ENCODE results near the gene ANKRD35. TPM values are rescaled to one million over a fixed set of nuclear protein-coding genes. Genes with fewer than 3 reads are reported as not detected.

The ANKRD35 gene
- polyA plus RNA-seq, 1 of the 3 experiments (the other 2 are of a cell fraction): 0.08 TPM

DNA sequence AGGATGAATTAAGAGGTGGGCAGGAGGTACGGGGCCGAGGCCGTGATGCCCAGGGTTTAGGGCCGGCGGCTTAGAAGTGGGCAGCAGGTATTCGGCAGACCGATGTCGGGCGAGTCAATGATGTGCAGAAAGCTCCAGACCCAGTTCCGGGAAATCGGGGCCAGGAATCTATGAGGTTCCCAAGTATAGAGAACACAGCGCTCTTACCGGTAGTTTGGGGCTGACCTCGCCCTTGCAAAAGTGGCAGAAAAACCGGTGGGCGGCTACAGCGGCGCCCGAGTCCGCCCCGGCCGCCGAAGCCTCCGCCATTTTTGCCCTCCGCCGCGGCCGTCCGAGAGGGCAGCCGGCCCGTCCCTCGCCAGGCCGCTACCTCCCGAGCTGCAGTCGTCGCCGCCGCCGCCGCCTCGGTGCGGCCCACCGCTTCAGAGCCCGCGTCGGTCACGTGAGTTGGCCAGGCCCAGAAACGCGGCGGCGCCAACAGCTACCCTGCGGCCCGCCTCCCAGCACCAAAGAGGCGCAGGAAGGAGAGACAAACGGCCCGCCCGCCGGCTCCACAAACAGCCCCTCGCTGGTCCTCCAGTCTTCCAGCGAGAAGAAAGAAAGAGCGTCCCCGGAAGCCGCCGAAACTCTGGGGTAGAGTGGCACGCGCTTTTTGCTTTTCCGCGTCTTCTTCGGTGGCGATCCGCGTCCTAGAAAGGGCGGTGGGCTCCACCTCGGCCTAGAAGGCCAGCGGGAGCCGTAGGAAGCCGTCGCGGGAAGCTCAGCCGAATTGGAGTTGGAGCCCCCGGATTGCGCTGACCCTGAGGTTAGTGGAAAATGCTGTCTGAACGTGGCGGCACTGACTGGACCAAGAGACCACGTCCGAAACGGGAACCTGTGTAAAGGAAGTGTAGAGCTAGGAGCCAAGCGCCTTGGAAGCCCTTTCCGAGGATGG lies 61.8 kb downstream of the ANKRD35 start, which contains the start of the genes POLR3C and RNF115:
POLR3C (plus strand) TSS at position 636 of the 934 bp plus-strand sequence. CDS start 1,577 bp downstream, outside the sequence.
RNF115 (minus strand) TSS at position 531 of the 934 bp plus-strand sequence; CDS start at position 309, 222 bp downstream.
- H3K9ac ChIP-seq: peak within 1 kb of the TSS; percentile 87
- TF ChIP-seq FOXJ3 (CRISPR knock-in tag; IDR thresholded peaks at IDR 0.05) (no peak), MEF2A (IDR thresholded peaks at IDR 0.05; ENCODE audit: borderline replicate concordance, low read depth) (no peak), EZH2phosphoT487 (IDR thresholded peaks at IDR 0.05; ENCODE audit: borderline replicate concordance, low read depth) (no peak), CHD2 (IDR thresholded peaks at IDR 0.05; ENCODE audit: low read length, partially characterized antibody) (no peak), YY1 (IDR thresholded peaks at IDR 0.05; ENCODE audit: low read depth) (peak; percentile 72), POLR2AphosphoS5 (IDR thresholded peaks at IDR 0.05; ENCODE audit: low read depth, low read length) (peak; percentile 86), TEAD4 (IDR thresholded peaks at IDR 0.05; ENCODE audit: borderline replicate concordance, insufficient read depth) (0 out of 2 replicates have a peak, but pooled peaks have one; percentile 11), RFX5 (IDR thresholded peaks at IDR 0.05; ENCODE audit: low read length) (0 out of 2 replicates have a peak, but pooled peaks have one; percentile 40), RCOR1 (IDR thresholded peaks at IDR 0.05; ENCODE audit: low read length) (no peak), TCF12 (IDR thresholded peaks at IDR 0.05) (peak; percentile 38; the same call in 1 of the 2 replicates), GABPA (IDR thresholded peaks at IDR 0.05; ENCODE audit: low read depth) (peak; percentile 82), JUND (IDR thresholded peaks at IDR 0.05) (peak; percentile 24; the same call in 1 of the 2 replicates), SIN3A (IDR thresholded peaks at IDR 0.05; ENCODE audit: borderline replicate concordance, low read depth, low read length) (peak; percentile 90; the same call in 1 of the 2 replicates), NFIC (IDR thresholded peaks at IDR 0.05; ENCODE audit: borderline replicate concordance) (no peak; the same call in 1 of the 2 replicates), RAD21 (IDR thresholded peaks at IDR 0.05; ENCODE audit: low read length) (no peak), SMC3 (IDR thresholded peaks at IDR 0.05; ENCODE audit: low read depth, low read length) (peak; percentile 8; the same call in 1 of the 2 replicates), TAF1 (IDR thresholded peaks at IDR 0.05; ENCODE audit: borderline replicate concordance, low read depth, low read length) (peak; percentile 94), RXRA (IDR thresholded peaks at IDR 0.05; ENCODE audit: borderline replicate concordance, low read depth) (no peak), ELF1 (IDR thresholded peaks at IDR 0.05) (peak; percentile 84), GATA2 (CRISPR knock-in tag; IDR thresholded peaks at IDR 0.05) (no peak)
- TF ChIP-seq, protein P1, sequence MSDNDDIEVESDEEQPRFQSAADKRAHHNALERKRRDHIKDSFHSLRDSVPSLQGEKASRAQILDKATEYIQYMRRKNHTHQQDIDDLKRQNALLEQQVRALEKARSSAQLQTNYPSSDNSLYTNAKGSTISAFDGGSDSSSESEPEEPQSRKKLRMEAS (IDR thresholded peaks at IDR 0.05; ENCODE audit: low read depth): peak; percentile 90
- TF ChIP-seq, protein P2, sequence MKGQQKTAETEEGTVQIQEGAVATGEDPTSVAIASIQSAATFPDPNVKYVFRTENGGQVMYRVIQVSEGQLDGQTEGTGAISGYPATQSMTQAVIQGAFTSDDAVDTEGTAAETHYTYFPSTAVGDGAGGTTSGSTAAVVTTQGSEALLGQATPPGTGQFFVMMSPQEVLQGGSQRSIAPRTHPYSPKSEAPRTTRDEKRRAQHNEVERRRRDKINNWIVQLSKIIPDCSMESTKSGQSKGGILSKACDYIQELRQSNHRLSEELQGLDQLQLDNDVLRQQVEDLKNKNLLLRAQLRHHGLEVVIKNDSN (IDR thresholded peaks at IDR 0.05; ENCODE audit: borderline replicate concordance, low read depth): peak; percentile 91
- TF ChIP-seq, protein P3, sequence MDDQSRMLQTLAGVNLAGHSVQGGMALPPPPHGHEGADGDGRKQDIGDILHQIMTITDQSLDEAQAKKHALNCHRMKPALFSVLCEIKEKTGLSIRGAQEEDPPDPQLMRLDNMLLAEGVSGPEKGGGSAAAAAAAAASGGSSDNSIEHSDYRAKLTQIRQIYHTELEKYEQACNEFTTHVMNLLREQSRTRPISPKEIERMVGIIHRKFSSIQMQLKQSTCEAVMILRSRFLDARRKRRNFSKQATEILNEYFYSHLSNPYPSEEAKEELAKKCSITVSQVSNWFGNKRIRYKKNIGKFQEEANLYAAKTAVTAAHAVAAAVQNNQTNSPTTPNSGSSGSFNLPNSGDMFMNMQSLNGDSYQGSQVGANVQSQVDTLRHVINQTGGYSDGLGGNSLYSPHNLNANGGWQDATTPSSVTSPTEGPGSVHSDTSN (IDR thresholded peaks at IDR 0.05): no peak
- TF ChIP-seq, protein P4, sequence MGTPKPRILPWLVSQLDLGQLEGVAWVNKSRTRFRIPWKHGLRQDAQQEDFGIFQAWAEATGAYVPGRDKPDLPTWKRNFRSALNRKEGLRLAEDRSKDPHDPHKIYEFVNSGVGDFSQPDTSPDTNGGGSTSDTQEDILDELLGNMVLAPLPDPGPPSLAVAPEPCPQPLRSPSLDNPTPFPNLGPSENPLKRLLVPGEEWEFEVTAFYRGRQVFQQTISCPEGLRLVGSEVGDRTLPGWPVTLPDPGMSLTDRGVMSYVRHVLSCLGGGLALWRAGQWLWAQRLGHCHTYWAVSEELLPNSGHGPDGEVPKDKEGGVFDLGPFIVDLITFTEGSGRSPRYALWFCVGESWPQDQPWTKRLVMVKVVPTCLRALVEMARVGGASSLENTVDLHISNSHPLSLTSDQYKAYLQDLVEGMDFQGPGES (IDR thresholded peaks at IDR 0.05; ENCODE audit: low read depth, low read length): no peak
- TF ChIP-seq, protein P5, sequence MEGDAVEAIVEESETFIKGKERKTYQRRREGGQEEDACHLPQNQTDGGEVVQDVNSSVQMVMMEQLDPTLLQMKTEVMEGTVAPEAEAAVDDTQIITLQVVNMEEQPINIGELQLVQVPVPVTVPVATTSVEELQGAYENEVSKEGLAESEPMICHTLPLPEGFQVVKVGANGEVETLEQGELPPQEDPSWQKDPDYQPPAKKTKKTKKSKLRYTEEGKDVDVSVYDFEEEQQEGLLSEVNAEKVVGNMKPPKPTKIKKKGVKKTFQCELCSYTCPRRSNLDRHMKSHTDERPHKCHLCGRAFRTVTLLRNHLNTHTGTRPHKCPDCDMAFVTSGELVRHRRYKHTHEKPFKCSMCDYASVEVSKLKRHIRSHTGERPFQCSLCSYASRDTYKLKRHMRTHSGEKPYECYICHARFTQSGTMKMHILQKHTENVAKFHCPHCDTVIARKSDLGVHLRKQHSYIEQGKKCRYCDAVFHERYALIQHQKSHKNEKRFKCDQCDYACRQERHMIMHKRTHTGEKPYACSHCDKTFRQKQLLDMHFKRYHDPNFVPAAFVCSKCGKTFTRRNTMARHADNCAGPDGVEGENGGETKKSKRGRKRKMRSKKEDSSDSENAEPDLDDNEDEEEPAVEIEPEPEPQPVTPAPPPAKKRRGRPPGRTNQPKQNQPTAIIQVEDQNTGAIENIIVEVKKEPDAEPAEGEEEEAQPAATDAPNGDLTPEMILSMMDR (IDR thresholded peaks at IDR 0.05): no peak
- TF ChIP-seq, protein P6, sequence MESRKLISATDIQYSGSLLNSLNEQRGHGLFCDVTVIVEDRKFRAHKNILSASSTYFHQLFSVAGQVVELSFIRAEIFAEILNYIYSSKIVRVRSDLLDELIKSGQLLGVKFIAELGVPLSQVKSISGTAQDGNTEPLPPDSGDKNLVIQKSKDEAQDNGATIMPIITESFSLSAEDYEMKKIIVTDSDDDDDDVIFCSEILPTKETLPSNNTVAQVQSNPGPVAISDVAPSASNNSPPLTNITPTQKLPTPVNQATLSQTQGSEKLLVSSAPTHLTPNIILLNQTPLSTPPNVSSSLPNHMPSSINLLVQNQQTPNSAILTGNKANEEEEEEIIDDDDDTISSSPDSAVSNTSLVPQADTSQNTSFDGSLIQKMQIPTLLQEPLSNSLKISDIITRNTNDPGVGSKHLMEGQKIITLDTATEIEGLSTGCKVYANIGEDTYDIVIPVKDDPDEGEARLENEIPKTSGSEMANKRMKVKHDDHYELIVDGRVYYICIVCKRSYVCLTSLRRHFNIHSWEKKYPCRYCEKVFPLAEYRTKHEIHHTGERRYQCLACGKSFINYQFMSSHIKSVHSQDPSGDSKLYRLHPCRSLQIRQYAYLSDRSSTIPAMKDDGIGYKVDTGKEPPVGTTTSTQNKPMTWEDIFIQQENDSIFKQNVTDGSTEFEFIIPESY (IDR thresholded peaks at IDR 0.05; ENCODE audit: borderline replicate concordance, low read depth): peak; percentile 78; the same call in 1 of the 2 replicates

More for the DNA sequence above, 61.8 kb downstream of the ANKRD35 start, which contains the start of the genes POLR3C and RNF115:
- no peaks in the 10 kb centered on the region for H3K27me3 ChIP-seq (ENCODE audit: insufficient read depth)
- no peaks in the 10 kb centered on the region for H4K20me1 ChIP-seq (ENCODE audit: insufficient read depth)
- peak within 1 kb of the TSS; percentile 92 to 98 for H3K27ac ChIP-seq (ENCODE audit: low read depth in 2 of 2, low read length in 1 of 2)
- 5% methylated on average over 37 of the region's 89 CpGs for WGBS (ENCODE audit: low lambda C conversion rate)
- peaks cover 17% of the 10 kb centered on the region for H3F3A ChIP-seq (replicated peaks; ENCODE audit: insufficient read depth)
- DNase-seq: peak; percentile 91
- H3K79me2 ChIP-seq (ENCODE audit: insufficient read depth): peaks cover 60% of the 10 kb centered on the region
- ChIA-PET CTCF (interaction anchor here (0.6 to 10.4 kb wide), 3 partner anchors 22 to 69 kb away, joined by 3 to 121 read pairs (median 3); partner anchors contain the start of gene NUDT17), POLR2A (interaction anchor here (0.6 to 1.4 kb wide), 5 partner anchors 22 to 104 kb away, joined by 3 to 12 read pairs (median 3); partner anchors contain the start of genes NUDT17, PIAS3 and RBM8A)
- peak within 1 kb of the TSS; percentile 90 for H2AFZ ChIP-seq (ENCODE audit: low read depth)
- peak within 1 kb of the TSS; percentile 90 to 99 for H3K4me3 ChIP-seq (ENCODE audit: low read depth in 2 of 2, low read length in 1 of 2)
- no peaks in the 10 kb centered on the region for H3K9me2 ChIP-seq
- H3K36me3 ChIP-seq (replicated peaks in 1 of 2; ENCODE audit: control insufficient read depth in 1 of 2, insufficient read depth in 2 of 2, low read length in 1 of 2): peaks cover 23 to 30% of the 10 kb centered on the region in 2 experiments
- H3K4me1 ChIP-seq (ENCODE audit: control insufficient read depth in 1 of 2, insufficient read depth in 2 of 2, low read depth in 1 of 2, low read length in 1 of 2): peaks cover 0 to 12% of the 10 kb centered on the region in 2 experiments; a peak in 2 of 4 replicates
- H3K9me3 ChIP-seq: no peaks in the 10 kb centered on the region
- peak within 1 kb of the TSS; percentile 74 for H3K4me2 ChIP-seq
